GM12875 (cell line): ENCODE results near the gene SMIM14.
"Not testable (repeated sequence)": the region's sequence is repeated elsewhere in the genome, so short reads cannot be mapped to it uniquely, and the experiment has no call there.

ENCODE experiments used
- H3K4me3 ChIP-seq: one replicate; pipeline ENCODE4 v1.5.1; 2011; ENCODE audit warnings: low read depth, low read length, control low read depth
- CTCF ChIP-seq: IDR thresholded peaks from 2 replicates; pipeline ENCODE4 v1.5.1; 2011; ENCODE audit warnings: low read depth, mild to moderate bottlenecking, control low read depth, inconsistent platforms, low read length, moderate library complexity, borderline replicate concordance; ENCODE audit not compliant: insufficient read depth

Gene SMIM14

DNA sequence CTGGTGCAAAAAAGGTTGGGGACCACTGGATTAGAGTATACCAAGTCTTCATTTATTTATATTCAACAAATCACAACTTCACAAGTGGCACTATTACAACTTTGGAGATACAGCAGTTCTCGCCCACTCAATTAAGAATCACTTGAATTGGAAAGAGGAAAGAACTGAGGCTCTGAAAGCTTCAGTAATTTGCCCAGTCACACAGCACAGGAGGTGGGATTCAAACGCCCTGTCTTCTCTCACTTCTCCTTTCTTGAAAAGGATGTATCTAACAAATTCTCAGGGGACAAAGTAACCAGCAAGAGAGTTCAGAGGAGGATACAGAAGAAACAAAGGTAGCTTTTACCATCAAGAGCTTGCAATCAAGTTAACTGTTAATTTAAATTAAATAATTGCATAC is 12.4 kb downstream of the SMIM14 start:
- peak overlapping the region; percentile 44 for H3K4me3 ChIP-seq
- no peak for TF ChIP-seq CTCF

DNA sequence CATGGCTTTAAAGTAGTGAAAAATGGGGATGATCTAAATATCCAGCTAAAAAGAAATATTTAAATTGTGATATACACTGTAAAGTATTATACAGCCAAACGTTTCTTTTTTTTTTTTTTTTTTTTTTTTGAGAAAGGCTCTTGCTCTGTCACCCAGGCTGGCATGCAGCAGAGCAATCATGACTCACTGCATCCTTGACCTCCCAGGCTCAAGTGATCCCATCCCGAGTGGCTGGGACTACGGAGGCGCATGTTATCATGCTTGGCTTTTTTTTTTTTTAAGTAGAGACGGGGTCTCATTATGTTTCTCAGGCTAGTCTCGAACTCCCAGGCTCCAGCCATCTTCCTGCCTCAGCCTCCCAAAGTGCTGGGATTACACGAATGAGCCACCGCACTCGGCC is 17.1 kb downstream of the SMIM14 start:
- no peak overlapping the region for H3K4me3 ChIP-seq
- no peak for TF ChIP-seq CTCF

DNA sequence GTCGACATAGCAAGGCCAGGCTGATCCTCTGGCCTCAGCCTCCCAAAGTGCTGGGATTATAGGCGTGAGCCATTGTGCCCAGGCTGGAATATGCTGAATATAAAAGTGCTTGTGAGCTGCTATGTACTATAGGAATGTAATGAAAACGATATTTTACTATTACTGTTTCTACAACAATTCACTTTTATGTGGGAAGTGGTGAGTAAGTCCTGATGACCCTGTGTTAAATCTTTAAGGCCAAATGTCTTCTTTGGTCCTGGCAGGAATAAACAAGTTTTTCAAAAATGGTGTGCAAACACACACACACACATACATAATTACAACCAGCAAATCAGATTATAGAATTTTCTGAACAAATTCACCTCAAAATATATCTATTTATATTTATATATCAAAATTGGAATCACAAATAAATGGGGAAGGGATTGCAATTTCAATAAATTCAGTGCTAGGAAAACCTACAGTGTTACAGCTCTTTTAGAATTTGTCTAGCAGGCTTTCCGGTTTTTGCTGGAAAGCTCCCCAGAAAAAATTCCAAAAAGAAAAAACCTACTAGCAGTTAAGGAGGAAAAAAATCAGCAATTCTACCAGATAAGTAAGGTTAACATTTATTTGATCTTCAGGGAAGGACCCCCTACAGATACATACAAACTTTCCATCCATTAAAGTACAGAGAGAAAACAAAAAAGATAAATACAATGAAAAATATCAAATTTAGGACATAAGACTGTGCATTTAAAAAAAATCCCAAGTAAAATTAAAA is 17.9 kb downstream of the SMIM14 start:
- TF ChIP-seq CTCF = no peak
- H3K4me3 ChIP-seq = no peak overlapping the region

- H3K4me3 ChIP-seq = no peak overlapping the region
- TF ChIP-seq CTCF = no peak
These were observed 21.1 kb downstream of the SMIM14 start for GRCh38 chr4:39617534-39617933.

DNA sequence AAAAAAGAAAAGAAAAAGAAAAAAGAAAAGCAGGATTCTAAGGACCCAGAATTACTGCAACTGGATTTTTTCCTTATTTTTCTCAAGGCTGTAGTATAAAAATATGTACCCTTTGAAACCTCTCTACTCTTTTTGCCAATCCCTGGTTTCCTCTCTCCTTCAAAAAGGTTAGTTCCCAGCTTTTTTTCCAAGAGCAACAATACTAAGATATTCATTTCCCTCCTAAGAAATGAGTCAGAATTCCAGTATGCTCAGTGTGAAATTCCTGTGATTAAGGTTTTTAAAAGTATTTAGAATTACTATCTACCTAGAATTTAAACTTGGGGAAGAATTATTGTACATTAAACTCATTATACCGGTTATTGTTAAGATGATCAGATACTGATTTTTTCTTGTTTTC is 22.0 kb downstream of the SMIM14 start:
- TF ChIP-seq CTCF = no peak

GRCh38 chr4:39616112-39616511 is 22.6 kb downstream of the SMIM14 start:
- H3K4me3 ChIP-seq = not testable (repeated sequence)

More for the DNA sequence above, 22.0 kb downstream of the SMIM14 start:
- no peak overlapping the region for H3K4me3 ChIP-seq

GRCh38 chr4:39614487-39615162 is 24.0 kb downstream of the SMIM14 start:
- H3K4me3 ChIP-seq = no peak overlapping the region
- TF ChIP-seq CTCF = no peak
